Activated CD4-positive, alpha-beta T cell treated with anti-CD3 and anti-CD28 coated beads, Interleukin-2, Interleukin-4, amounts not matched to agents 100 ng/mL and 50 ng/mL, durations not matched to agents 16 hours and 8 hours (primary cell): ENCODE measurements around the gene TAGLN3.

Experiments used
- DNase-seq: peaks from one replicate; pipeline ENCODE4 v3.0.0-alpha.2; 2020; ENCODE audit warnings: low spot score

The TAGLN3 gene

DNA sequence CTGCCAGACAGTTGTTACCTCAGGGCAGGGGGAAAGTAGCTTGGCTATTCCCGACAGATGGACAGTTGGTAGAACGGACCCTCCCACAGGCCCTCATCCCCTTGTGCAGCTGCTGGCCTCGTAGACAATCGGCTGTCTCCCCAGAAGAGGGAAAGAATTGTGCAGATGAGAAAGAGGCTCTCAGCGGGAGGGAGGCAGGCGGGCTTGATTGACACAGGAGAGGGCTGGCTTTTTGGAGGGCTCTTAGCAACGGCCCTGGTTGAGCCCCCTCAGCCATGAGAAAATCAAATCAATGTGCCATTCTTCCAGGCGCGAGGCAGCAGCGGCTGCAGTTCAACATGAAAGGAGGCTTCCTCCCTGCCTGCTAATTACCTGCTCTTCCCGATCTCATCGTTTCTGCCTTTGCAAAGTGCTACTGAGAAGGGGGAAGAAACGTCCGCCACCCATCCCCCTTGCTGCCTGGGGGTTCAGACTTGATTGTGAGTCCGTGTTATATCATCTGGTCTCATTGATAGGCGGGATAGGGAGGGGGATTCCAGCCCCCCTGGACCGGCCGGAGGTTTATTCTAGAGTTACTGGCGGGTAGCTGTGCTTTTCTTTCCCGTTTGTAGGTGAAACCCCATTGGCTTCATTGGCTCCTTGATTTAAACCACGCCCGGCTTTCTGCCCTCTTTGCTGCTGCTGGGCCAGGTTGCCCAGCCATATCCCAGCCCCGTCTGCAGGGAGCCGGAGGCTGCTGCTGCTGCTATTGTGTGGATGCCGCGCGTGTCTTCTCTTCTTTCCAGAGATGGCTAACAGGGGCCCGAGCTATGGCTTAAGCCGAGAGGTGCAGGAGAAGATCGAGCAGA is at the start of gene TAGLN3:
Gene TAGLN3, plus strand, starts transcription at position 287 of the 848 bp plus-strand sequence. Its CDS starts 501 bp downstream, at position 788.
- DNase-seq = no peak

DNA sequence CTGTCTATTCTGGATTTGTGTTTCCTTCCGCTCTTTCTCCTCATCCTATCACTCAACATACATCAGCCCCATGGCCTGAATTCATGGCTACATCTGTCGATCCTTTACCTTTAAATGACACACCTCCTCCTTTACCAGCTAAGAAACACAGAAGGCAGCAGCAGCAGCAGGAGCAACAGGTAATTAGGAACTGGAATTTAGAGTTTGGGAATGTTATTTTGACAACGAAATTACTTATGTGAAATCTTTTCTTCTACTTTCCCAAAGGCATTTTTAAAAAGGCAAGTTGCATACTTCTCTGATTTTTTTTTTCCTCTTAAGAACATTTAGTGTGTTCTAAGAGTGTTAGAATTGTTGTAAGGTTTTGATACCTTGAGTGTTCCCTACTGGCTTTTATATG is 49.0 kb upstream of the TAGLN3 start:
- DNase-seq = no peak

DNA sequence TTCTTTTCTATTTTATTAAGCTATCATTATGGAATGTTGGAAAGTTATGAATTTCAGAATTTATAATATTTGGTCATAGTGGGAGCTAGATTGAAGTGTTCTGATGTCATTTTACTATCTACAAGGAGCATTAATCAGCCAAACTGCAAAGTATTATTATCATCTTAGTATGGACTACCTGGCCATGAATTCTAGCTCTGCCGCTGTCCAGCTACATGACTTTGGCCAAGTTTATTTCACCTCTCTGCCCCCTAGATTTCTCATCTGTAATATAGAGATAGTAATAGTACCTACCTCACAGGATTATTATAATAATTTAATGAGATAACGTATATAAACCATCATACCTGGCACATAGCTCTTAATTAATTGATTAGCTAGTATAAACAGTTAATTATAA is 47.7 kb upstream of the TAGLN3 start:
- DNase-seq = no peak

DNA sequence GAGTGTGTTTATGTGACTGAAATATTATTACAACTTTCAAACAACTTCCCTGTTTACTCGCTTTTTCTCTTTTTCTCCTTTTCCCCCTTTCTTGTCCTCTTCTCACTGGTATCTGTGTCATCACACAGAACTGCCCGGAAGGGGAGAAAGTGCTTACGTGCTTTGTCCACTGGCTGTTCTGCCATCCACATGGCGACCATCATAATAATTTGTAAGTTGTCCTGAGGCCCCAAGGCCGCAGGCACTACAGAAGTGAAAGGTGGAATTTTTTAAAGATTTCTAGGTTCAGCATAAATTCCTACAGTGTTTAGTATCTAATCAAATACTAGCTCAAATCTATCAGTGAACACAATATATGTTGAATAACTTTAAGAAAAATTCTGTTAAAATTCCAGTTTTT is 46.6 kb upstream of the TAGLN3 start:
- DNase-seq = no peak

DNA sequence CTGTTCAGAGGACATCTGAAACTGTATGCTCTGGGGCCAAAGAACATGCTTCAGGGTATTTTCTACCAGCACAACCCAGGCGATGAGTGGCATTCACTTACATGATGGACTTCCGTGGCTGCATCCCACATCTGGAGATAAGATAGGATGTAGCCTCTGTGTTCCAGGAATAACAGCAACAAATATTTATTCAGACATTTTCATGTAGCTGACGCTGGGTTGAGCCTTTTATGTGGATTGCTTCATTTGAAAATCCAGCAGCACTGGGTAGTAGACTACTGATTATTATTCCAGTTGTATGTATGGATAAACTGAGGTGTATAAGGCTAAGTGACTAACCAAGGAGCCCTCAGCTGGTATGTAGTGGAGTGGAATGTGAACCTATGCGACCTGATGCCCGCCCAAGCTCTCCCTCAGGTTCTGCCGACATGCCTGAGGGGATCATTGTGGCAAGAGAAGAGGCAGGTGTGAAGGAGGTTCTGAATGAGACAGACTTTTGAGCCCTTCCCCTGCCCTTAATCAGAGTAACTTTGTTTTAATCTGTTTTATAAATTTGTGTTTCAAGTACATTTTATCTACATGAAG is 45.8 kb upstream of the TAGLN3 start:
- DNase-seq = no peak

DNA sequence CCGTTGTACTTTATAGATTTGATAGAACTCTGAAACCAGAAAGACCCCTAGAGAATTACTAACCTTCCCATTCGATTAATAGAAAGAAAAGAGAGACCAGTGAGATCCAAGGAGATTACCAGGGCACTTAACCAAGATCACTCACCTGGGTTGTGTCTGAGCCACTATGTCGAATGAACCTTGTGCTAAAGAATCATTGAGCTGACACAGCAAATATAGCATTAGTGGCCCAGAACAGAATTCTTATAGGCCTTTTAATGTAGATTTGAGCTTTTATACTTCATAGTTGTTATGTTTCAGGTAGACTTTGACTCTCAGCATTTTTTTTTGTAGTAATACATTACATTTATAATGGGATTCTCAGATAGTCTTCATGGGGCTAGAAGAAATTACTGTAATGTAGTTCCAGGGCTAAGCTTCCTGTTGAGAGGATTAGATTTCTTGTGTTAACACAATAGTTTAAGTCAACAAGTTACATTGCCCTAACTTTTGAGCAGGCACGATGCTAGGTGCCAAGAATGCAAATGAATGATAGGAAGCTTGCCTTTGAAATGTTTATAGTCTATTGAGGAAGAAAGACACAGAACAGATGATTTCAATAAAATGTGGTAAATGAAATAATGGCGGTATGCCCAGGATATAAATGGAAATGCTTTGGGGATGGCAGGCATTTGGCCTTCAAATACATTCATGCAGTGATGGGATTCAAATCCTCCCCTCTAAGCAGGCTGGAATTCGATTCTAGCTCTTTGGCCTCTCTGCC is 44.3 kb upstream of the TAGLN3 start:
- no peak for DNase-seq

DNA sequence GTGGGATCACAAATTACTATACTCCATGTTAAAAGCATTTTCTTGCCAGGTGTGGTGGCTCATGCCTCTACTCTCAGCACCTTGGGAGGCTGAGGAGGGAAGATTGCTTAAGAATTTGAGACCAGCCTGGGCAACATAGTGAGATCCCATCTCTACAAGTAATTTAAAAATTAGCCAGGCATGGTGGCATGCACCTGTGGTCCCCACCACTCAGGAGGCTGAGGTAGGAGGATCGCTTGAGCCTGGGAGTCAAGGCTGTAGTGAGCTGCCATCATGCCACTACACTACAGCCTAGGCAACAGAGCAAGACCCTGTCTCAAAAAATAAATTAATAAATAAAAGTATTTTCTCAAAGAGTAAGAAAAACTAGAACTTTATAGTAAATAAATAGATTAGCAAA is 42.8 kb upstream of the TAGLN3 start:
- no peak for DNase-seq

DNA sequence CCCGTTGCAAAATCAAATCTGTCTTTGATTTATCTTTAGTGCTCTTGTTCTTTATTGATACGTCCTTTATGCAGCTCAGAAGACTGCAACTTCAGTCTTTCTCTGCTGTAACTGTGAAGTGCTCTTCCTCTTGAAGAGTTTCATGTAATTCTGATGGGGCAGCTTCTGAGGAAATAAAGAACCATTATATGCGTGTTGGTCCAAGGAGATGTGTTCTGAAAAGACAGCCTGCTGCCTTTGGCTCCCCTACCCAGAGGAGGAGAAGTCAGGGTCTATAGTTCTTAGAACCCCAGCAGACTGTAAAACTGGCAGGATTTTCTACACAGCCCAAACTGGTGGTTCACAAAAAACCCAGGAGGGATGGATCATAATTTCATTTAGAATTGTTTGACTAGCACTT is 42.3 kb upstream of the TAGLN3 start:
- DNase-seq = no peak

DNA sequence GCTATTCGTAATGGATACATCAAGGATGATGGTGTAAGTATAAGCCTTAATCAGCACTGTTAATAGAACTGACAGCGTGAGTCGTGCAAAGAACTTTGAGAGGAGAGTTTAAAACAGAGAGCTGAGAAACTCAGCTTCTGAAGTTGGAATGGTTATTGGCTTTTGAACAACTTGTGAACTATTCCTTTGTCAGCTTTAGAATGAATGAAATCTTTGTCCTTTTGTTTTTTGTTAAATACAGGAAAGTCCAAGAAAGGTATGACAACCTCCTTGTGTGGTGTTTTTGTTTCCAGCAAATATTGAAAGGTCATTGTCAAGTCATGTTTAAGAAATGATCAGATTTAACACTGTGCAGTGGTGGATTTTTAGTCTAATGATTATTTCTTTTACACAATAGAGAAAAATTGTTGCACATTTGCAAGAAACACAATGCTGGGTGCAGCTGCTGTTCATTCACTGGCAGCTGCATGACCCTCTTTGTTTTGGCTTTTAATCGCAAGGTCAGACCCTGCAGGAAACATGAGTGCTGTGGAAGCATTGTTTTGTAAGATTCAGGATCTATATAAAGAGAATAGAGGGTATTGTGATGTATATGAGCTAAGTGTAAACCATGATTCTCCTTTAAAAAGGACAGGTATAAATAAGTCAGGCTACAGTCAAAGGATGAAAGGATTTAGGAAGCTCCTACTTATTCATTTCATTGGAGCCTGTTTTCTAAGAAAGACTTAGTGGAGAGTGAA is 41.6 kb upstream of the TAGLN3 start:
- no peak for DNase-seq

DNA sequence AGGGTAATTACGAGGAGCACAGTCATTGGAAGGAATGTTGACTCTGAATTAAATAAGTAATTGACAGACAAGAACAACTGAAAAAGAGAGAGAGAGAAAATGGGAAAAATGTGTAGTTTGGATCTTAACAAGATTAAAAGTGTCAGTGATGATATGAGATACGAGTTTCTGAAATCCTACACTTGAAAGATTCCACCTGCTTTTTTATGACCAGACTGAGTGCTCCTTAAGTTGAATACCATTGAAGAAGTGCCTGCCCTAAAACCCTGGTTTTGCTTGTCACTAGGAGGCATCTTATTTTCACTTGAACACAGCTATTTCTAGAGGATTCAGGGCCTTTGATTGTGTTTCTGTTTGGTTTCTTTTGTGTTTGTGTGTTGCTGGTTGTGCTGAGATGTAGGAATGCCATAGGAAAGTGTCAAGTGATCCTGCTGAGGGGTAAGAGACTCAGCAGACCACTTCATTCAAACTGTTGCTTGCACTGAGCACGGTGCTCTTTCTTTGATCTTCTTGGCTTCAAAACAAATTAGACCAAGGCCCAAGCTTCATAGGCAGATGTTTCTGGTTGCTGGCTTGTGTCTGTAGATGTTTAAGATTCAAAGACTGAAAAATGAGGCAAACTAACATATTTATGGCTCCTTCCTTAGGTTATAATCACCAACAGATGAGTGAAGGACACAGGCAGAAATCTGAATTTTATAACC is 37.1 kb upstream of the TAGLN3 start:
- no peak for DNase-seq

DNA sequence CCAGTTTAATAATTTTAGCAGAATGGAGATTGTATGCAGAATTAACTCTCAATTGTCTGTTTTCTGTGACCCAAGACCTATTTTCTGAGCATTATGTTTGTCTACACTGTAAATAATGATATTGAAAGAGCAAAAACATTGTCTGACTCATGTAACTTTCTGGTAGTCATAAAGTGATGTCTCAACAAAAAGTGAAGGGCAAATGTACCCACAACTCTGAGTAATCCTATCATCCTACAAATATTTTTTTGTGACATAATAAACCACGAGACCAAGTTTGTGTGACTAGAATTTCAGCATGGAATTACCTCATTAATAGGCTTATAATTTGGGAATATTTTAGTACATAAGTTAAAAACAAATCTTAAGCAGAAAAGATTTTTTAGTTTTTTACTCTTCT is 35.3 kb upstream of the TAGLN3 start:
- peak; percentile 19 for DNase-seq

DNA sequence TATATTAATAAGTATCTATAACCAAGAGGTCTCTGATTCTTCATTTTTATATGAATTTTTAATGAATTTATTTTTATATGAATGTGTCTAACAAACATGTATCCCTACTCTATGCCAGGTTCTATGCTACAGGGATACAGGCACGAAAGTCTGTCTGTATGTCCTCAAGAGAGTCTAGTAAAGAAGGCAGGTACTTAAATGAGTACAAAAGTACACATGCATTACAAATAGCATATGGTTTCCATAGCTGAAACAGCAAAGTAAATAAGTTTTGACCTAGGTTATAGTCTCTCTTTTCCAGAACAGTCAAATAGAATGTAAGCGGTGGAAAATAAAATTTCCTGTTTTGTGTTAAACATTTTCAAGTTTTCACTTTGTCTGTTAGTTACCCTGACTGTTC is 33.2 kb upstream of the TAGLN3 start:
- DNase-seq = no peak

DNA sequence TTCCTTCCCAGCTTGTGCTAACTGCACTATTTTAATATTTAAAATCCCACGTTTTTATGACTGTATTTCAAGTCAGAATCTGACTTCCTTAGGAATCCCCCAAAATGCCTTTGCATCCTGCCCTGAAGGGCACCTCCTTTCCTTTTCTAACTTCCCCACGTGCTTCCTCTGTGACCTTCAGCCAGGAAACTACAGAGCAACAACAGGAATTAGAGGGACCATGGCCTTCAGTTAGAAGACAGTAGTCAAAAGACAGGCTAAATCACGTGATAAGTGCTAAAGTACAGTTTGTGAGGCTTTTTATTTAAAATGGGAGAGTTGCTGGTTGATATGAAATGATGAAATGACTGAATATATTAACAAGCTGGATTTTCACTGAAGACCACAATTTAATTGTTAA is 31.7 kb upstream of the TAGLN3 start:
- no peak for DNase-seq

DNA sequence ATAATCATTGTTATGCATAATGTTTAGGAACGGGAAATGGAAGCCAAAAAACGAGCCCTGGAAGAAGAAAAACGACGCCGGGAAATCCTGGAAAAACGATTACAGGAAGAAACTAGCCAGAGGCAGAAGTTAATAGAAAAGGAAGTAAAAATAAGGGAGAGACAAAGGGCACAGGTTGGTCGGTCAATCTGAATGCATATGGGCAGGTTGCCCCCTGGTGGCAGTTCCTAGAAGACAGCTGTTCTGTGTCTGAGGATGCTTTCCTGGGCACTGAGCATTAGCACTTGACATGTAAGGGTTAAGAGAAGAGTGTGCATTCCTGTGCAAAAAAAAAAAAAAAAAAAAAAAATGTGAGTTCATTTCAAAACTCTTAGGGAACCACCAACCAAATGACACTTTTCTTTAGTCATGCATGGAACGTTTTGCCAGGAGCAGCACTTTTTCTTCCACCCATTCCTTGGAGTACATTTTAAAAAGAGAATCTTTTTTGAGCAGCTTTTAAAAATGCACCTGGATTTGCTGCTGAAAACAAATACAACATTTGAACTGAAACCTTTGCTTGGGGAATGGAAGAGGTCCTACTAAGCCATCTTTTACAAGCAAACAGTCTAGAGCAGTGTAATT is 31.0 kb upstream of the TAGLN3 start:
- peak; percentile 84 for DNase-seq

DNA sequence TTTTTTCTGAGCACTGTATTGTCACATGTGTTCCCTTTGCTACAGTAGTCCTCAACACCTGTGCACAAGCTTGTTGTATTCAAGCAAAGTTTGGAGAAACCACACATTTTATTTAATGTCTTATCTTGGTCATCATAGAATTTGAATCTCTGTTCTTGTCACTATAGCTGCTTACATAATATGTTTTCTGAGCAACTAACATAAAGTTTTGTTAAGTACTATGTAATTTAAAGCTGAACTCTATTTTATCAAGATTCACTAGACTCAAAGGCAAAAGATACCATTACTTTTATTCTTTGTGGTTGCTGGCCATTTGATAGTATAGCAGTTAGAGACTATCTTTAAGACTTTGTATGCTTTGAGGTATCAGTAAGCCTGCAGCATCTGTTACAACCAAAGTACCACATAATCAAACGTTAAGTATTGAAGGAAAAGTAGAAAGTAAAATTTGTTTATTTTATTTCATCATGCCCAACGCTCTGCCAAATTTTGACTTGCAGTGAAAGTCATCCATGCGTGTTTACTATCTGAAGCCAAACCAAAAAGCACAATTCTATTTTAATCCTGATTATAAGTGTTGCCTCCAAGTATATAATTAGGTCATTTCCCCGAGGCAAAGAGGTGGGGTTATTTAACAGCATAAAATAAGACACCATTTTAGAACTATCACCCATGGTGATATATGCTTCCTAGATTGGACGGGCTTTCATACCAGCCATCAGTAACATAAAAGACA is 30.2 kb upstream of the TAGLN3 start:
- no peak for DNase-seq

DNA sequence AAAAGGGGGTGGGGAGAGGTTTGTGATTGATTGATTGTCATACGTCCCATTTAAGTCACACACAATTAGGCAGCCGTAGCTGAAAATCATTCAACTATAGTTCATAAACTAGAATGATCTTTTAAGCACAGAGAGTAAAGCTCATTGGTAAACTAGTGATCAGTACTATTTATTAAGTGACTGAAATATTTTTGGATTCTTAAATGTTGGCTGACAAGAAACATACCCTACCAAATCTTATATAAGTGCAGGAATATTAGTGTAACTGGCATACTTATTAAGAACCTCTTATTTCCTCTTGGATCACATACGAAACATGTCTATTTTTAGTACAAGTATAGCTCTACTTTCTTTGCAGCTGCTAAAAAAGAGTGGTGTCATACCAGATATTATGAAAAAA is 28.3 kb upstream of the TAGLN3 start:
- DNase-seq = no peak

DNA sequence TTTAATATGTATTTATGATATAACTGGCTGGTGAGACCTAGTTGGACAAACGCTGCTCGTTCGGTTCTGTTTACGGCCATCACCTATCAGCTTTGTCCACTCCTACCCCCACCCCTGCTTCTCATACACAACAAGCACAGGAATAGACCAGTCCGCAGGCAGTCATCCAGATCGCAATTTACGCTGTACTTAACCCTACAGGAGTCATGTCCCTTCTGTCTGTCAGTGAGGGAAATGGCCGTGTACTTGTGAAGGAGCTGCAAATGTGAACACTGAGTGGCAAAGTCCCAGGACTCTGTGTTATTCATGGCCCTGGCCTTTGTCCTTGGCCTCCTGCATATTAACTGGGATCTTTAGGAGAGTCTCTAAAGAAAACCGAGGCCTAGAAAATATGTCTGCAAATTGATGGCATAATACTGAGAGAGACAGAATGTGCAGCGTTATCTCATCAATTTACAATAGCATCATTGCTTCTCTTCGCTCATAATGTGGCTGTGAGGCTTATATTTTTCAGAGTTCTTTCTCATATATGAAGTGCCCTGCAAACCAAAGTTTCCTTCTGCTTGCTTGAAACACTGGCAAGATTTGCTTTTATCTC is 27.1 kb upstream of the TAGLN3 start:
- no peak for DNase-seq

DNA sequence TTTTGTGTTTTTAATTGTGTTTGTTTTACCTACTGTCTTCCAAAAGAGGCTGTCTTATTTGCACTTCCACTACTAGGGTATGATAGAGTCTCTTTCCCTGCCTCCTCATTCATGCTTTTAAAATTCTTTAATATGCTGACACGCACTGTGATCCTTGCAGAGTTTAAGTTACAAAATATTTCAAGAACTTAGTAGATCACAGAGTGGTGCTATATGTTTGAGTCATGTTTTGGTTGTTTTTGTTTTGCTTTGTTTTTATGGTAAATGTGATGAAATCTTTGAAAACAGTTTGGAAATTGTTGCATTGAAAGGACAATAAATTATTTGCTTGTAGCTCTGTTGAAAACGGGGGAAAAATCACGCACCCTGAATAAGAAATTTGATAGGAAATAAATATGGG is 25.8 kb upstream of the TAGLN3 start:
- DNase-seq = no peak

DNA sequence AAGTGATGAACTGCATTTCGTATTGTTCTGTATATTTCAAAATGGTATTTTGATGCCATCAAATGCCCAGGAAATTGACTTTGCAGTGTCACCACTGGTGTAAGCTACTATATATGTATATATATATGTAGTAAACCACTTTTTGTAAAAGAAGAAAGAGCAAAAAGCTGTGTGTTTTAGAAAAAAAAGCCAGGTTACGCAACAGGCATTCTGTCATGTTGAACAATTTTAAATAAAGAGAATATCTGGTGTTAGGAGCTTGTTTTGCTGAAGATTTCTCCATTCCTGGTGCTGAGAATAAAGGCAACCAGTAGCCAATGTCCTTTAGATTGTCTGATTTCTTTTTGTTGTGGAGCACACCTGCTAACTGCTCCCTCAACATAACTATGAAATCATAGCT is 23.6 kb upstream of the TAGLN3 start:
- no peak for DNase-seq

DNA sequence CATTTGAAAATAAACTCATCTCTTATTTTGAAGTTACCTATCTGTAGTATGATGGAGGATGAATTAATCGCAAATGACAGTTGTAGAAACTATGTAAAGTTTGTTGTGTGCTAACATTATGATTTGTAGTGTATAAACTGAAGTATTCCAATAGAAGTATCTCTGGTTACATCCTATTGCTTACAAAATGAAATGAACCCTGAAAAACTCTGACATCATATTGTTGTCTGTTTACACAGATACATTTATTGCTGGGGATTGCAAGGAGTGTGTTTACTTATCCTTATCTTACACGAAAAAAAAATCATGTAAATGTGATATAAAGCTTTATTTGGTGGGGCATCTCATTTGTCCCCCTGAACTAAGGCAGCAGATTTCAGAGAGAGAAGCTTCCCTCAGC is 22.5 kb upstream of the TAGLN3 start:
- DNase-seq = no peak
